ENCODE data around the gene OR5K3.

- TF ChIP-seq CTCF (IDR thresholded peaks at IDR 0.05) (no peak), POLR2A (IDR thresholded peaks at IDR 0.05) (no peak)
These were observed 13.8 kb upstream of the OR5K3 start for GRCh38 chr3:98376631-98377030.

Measured in upper lobe of left lung (tissue), 4 donors.